A673 (cell line): Measurements from ENCODE around the gene KRTAP10-7. TPM values are rescaled to one million over a fixed set of nuclear protein-coding genes. Genes with fewer than 3 reads are reported as not detected.

ENCODE experiments used
- BruUV-seq: library from RNA; stranded (reverse); fragments of 400-500 nt; replicated peaks from 2 replicates; lab custom pipeline; 2021; lab: Mats Ljungman, UMichigan
- CTCF ChIA-PET: fragments of 300-600 bp; sonication (Branson Sonifier 250); formaldehyde crosslinking; loops from one replicate; lab custom pipeline; 2022; ENCODE audit warnings: antibody characterized with exemption; lab: Charles Lee
- POLR2A ChIA-PET: fragments of 300-600 bp; sonication (Branson Sonifier 250); formaldehyde crosslinking; loops from one replicate; lab custom pipeline; 2022; ENCODE audit warnings: antibody characterized with exemption; ENCODE audit not compliant: low non-redundant PET; lab: Charles Lee
- DNase-seq: peaks from one replicate; pipeline ENCODE4 v3.0.0-alpha.2; 2015; ENCODE audit warnings: low spot score
- H3K27ac ChIP-seq: fragments of 200-600 bp; sonication (generic); 2 replicates; pipeline ENCODE4 v1.5.1; 2016; ENCODE audit warnings: mixed run types, low read depth, mild to moderate bottlenecking, mixed read lengths, antibody characterized with exemption, low read length; ENCODE audit not compliant: poor library complexity, severe bottlenecking
- H3K27me3 ChIP-seq: fragments of 200-600 bp; sonication (generic); replicated peaks from 2 replicates; pipeline ENCODE4 v1.6.1; 2017; ENCODE audit warnings: mixed run types, low read depth, mild to moderate bottlenecking, mixed read lengths, antibody characterized with exemption, low read length; ENCODE audit not compliant: insufficient read depth, poor library complexity
- H3K36me3 ChIP-seq: fragments of 200-600 bp; sonication (generic); 2 replicates; pipeline ENCODE4 v1.6.1; 2016; ENCODE audit warnings: mixed run types, mild to moderate bottlenecking, mixed read lengths, antibody characterized with exemption, low read length; ENCODE audit not compliant: insufficient read depth, poor library complexity, severe bottlenecking
- H3K4me1 ChIP-seq: fragments of 200-600 bp; sonication (generic); 2 replicates; pipeline ENCODE4 v1.6.1; 2017; ENCODE audit warnings: mixed run types, mild to moderate bottlenecking, mixed read lengths, antibody characterized with exemption, low read length; ENCODE audit not compliant: insufficient read depth, poor library complexity, severe bottlenecking
- H3K4me3 ChIP-seq: fragments of 200-600 bp; sonication (generic); 2 replicates; pipeline ENCODE4 v1.5.1; 2016; ENCODE audit warnings: low read depth, mixed run types, mild to moderate bottlenecking, mixed read lengths, low read length; ENCODE audit not compliant: poor library complexity, severe bottlenecking
- H3K9me3 ChIP-seq: fragments of 200-600 bp; sonication (generic); 2 replicates; pipeline ENCODE4 v1.6.1; 2016; ENCODE audit warnings: mixed run types, low read depth, mild to moderate bottlenecking, mixed read lengths, antibody characterized with exemption, low read length; ENCODE audit not compliant: poor library complexity, severe bottlenecking
- EZH2 ChIP-seq: fragments of 200-600 bp; sonication (generic); IDR thresholded peaks from 2 replicates; pipeline ENCODE4 v1.6.1; 2017; ENCODE audit warnings: borderline replicate concordance, low read depth, mild to moderate bottlenecking, mixed read lengths, antibody characterized with exemption, low read length; ENCODE audit not compliant: poor library complexity, severe bottlenecking
- intact Hi-C: fragments of 100-400 bp; cut with micrococcal nuclease; formaldehyde crosslinking; loops from one replicate; pipeline ENCODE4 v1.10.0; 2022; ENCODE audit not compliant: unreplicated experiment
- total RNA-seq: library from RNA; stranded (reverse); gene quantifications from 2 replicates; pipeline ENCODE4 v1.2.3, GENCODE V29; 2021
- TF ChIP-seq, protein P1 (sequence below): fragments of 300-800, 200-600 bp; sonication (generic); conservative IDR thresholded peaks from 2 replicates; pipeline ENCODE4 v1.5.1; 2017; ENCODE audit warnings: low read depth, mild to moderate bottlenecking, antibody characterized with exemption, low read length, moderate library complexity, mixed read lengths

Gene KRTAP10-7
- total RNA-seq, 1 experiment from 2014 or later, result not detected

DNA sequence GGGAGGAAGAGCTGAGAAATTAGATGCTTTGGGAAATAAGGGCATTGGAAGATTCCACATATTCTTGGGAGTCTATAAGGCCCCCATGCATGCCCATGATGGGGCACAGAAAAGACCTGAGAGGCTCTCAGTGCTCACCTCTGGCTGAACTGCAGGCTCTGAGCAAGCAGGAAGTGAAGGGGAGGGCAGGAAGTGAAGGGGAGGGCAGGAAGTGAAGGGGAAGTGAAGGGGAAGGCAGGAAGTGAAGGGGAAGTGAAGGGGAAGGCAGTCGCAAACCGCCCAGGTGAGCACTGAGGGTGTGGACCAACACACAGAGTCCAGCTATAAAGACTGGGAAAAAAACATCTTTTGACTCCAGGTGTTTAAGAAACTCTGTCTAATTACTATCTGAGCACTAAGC lies 30.0 kb downstream of the KRTAP10-7 start:
- no peak for TF ChIP-seq EZH2
- TF ChIP-seq, protein P1, sequence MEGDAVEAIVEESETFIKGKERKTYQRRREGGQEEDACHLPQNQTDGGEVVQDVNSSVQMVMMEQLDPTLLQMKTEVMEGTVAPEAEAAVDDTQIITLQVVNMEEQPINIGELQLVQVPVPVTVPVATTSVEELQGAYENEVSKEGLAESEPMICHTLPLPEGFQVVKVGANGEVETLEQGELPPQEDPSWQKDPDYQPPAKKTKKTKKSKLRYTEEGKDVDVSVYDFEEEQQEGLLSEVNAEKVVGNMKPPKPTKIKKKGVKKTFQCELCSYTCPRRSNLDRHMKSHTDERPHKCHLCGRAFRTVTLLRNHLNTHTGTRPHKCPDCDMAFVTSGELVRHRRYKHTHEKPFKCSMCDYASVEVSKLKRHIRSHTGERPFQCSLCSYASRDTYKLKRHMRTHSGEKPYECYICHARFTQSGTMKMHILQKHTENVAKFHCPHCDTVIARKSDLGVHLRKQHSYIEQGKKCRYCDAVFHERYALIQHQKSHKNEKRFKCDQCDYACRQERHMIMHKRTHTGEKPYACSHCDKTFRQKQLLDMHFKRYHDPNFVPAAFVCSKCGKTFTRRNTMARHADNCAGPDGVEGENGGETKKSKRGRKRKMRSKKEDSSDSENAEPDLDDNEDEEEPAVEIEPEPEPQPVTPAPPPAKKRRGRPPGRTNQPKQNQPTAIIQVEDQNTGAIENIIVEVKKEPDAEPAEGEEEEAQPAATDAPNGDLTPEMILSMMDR, result no peak
- intact Hi-C loops, result no loop called here
- peaks cover 16% of the 10 kb centered on the region for H3K9me3 ChIP-seq
- H3K36me3 ChIP-seq, result no peaks in the 10 kb centered on the region
- no peak for DNase-seq
- H3K27ac ChIP-seq, result no peak overlapping the region
- no peaks in the 10 kb centered on the region for H3K27me3 ChIP-seq
- CTCF ChIA-PET, result no interaction called here
- POLR2A ChIA-PET, result no interaction called here
- BruUV-seq, result no TSS peak
- H3K4me1 ChIP-seq, result no peaks in the 10 kb centered on the region
- H3K4me3 ChIP-seq, result no peak overlapping the region

DNA sequence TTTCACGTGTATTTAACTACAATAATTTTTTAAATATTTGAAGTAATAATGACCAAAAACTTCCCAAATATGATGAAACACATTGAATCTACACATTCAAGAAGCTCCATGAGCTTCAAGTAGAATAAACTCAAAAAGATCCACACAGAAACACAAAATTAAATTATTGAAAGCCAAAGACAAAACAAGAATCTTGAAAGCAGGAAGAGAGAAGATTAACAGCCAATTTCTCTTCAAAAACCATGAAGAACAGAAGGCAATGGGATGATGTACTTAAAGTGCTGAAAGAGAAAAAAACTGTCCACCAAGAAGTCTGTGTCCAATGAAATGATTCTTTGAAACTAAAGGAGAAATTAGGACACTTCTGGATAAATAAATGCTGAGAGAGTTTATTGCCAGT lies 31.7 kb downstream of the KRTAP10-7 start:
- Histone ChIP-seq H3K27ac (no peak overlapping the region), H3K4me3 (no peak overlapping the region), H3K4me1 (no peaks in the 10 kb centered on the region), H3K36me3 (no peaks in the 10 kb centered on the region), H3K27me3 (no peaks in the 10 kb centered on the region), H3K9me3 (peaks cover 16% of the 10 kb centered on the region)
- TF ChIP-seq EZH2, result no peak
- TF ChIP-seq, protein P1, result no peak
- DNase-seq, result no peak
- ChIA-PET CTCF (no interaction called here), POLR2A (no interaction called here)
- intact Hi-C loops, result no loop called here
- BruUV-seq, result no TSS peak

DNA sequence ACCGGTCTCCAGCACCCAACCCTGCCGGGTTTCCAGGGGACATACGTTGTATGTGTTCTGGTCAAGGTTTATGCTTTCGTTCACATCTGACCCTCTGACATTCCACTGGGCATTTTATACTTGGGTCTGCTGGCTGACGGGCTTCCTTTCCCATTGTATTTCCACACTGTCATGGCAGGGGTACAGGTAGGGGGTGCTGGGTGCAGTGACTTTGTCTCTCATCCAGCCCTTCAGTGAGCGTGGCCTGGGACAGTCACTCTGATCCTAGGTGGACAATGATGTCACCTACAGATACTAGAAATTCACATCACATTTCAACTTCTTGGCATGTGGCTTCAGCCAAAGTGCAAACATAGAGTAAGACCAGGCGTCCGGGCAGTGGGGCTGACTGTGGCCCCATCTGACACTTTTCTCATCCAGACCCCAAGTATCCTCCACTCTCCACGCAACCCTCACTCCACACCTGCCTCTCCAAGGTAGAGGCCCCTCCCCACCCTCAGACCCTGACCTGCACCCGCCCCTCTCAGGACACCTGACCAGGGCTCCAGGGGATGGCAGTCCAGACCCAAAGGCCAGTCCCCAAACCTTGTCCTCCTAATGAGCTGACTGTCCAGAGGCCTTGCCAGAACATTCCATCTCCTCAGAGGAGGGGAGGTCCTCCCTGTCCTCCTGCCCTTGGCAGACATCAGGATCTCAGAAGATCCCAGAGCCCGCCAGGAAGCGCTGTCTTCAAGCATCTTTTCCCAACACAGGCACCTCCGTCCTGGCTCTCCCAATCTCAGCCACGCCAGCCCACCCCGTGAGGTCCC lies 36.0 kb downstream of the KRTAP10-7 start:
- intact Hi-C loops, result no loop called here
- POLR2A ChIA-PET, result no interaction called here

More for the DNA sequence above, 36.0 kb downstream of the KRTAP10-7 start:
- no peak overlapping the region for H3K4me3 ChIP-seq
- DNase-seq, result no peak
- TF ChIP-seq, protein P1, result no peak
- TF ChIP-seq EZH2, result no peak
- H3K9me3 ChIP-seq, result peaks cover 9% of the 10 kb centered on the region
- no peaks in the 10 kb centered on the region for H3K4me1 ChIP-seq
- CTCF ChIA-PET, result no interaction called here
- H3K27ac ChIP-seq, result no peak overlapping the region
- no TSS peak for BruUV-seq
- H3K27me3 ChIP-seq, result no peaks in the 10 kb centered on the region
- no peaks in the 10 kb centered on the region for H3K36me3 ChIP-seq
